NCI-H1105 (cell line): Measurements from ENCODE around the gene CXCR6.

ENCODE experiments used
- DNase-seq: peaks from one replicate; lab custom pipeline; 2025; lab: John Stamatoyannopoulos, UW

Gene CXCR6

DNA sequence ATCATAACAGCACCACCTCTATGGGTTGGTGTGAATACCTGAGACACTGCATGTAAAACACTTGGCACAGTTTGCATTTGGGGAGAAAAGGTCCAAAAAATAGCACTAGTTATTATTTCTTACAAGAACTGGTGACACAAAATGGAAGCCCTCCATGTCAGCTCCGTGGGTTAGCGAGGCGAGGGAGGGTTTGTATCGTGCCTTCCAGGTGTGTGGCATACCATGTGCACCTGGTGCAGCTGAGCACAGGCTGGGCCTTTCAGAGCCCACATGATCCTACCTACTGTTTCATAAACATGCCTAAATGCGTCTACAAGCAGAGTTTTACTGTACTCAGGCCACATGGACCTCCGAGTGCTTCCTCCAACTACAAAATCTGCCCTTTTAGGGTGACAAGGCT, 5.6 kb downstream of the CXCR6 start:
- DNase-seq, result no peak

DNA sequence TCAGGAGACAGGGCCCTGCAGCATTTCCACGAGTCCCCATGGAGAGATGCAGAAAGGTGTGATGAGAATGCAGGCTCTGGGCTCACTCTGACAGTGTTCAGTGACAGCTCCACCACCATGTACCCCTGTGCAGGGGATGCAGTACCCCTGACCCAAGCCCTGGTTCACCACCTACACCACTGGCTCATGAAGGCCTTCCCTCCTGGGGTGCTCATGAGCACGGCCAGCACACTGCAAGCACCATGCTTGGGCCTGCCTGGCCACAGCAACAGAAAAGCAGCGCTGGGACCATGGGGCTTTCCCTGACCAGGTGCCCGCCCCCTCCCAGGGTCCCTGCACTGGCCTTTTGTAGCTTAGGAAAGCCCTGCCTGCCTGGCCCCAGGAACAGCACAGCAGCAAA, 6.2 kb downstream of the CXCR6 start:
- DNase-seq, result no peak

DNA sequence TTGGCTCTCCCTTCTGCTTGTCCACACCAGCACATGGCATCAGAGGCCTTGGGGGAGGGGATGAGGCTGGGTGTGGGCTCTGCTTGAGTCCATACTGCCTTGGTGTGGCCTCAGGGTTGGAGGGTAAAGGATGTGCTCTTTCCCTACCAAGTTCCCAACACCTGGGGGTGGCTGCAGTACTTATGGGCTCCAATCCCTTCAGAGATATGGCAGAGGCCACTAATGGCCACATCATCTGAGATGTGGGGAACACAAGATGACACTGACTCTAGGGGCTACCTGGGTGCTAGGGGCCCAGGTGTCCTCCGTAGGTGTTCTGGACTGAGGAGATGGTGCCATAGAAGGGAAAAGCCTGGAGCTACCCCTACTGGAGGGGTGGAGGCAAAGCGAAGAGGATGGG, 6.9 kb downstream of the CXCR6 start:
- DNase-seq, result no peak

DNA sequence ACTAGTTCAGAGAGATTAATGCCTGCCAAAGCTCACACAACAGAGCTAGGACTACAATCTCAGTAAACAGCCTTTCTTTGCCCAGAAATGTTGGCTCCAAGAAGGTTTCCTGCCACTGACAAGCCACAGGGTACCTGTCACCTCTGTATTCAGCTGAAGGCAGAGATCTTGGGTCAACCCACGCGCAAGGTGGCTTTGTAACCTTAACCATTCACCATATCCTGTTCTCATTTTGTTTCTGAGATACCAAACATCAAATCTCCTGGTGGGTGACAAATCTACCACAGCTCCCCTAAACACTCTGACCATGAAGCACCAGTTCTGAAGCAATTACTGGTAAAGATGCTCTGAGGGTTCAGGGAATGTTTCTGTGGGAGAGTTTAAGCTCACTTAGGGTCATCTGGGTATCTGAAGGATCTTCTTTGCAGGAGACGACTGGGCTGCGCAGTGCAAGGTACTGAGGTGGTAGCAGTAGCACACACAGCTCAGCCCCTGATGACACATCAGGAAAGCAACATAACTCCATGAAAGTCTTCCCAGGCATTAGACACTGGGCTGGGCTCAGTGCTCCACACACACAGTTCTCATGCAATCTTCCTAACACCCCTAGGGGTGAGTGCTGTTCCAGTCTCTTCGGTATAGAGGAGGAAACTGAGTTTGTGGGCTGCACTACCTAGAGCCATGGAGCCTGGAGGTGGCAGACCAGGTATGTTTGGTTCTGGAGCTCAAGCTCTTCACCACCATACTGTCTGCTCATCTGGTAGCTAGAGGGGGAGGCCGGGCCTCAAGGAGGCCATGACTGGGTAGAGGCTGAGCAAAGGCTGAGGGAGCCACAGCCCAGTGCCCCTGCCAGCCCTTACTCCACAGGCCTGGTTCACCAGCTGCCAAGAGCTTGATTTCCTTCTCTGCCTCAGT, 7.7 kb downstream of the CXCR6 start:
- no peak for DNase-seq

DNA sequence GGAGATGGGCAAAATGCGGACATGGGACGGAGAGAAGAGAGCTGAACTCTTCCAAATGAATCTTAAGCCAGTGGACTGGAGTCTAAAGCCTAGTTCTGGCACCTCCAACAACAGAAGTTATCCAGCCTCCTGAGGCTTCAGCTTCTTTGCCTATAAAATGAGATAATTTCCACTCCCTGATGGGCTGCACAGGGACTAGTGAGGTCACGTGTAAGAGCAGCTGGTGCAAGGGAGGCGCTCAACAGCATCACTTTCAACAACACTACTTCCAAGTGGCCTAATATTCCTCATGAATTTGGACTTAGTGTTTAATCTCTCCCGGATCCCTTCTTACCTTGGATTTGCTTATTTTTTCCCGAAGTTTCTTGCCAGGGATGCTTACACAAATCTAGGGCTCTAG, 8.7 kb downstream of the CXCR6 start:
- no peak for DNase-seq

DNA sequence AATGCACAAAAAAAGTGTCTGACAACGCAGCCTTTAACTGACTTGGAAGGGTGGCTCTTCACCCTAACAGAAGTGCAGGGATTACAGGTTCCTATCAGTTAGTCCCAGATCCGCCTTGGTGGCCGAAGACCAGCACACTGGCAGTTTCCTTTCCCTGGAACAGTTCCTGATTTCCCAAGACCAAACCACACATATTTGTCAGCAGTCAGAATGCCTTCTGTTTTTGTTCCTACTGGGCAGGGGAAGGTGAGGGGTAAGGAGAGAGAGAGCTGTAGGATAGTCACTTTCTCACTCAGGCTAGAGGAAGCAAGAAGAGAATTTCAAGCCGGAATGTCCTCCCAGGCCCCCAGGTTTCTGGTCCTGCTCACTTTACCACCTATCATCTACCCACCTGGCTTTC, 9.2 kb downstream of the CXCR6 start:
- DNase-seq, result no peak

DNA sequence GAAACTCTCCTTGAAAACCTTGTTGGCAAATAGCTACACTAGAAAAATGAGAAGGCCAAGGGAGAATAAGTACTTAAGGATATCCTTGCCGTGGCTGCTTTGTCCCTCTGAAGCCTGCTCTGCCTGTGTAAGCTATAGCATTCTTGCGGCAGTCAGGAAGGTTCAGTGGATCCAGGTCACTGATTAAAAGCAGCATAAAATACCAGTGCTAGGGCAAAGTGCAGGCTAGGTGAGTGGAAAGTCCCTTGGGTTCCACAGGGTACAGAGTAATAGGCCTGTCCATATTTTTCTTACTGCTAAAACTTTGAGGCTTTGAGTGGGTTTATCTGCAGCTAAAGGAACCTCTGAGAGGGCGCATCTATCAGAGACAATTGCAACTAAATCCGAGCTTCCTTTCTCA, 10.3 kb downstream of the CXCR6 start:
- no peak for DNase-seq

DNA sequence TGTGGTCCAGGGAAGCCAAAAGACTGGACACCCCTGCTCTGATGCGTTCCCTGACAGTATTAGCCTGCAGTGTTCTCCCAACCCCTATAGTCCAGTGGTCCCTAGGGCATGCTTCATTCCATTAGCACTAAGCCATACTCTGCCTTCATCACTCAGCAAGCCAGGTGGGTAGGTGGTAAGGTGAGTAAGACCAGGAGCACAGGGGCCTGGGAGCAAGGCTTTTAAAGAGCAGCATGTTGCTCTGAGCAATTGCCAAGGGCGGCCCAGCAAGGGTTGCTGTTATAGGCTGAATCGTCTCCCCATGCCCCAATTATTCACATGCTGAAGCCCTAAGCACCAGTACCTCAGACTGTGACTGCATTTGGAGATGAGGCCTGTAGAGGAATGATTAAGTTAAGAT, 11.0 kb downstream of the CXCR6 start:
- no peak for DNase-seq

DNA sequence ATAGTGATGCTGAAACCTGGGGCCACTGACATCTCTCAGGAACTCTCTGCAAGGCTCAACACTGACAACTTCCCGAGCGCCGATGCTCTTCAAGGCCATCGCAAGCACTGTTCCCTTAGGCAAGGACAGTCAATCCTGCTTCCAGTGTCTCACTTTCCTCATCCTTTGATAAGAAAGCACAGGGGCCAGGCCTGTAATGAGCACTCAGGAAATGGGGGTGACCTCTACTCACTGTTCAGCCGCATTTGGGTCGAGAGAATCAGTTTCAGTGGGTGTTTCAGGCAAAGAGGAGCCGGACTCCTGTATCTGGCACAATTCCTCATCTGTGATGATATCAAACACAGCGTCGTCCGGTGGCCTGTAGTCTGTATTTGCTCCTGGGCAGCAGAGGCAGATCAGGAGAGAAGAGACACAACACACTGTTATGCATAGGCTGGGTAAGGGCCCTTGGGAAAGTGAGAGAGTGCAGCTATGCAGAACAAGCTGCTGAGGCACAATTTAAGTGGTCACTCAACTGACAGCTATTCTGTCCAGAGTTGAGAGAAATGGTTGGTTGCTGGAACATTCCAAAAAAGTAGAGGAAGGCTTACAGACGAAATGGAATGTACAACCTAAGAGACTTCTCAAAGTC, 11.9 kb downstream of the CXCR6 start:
- DNase-seq, result no peak

DNA sequence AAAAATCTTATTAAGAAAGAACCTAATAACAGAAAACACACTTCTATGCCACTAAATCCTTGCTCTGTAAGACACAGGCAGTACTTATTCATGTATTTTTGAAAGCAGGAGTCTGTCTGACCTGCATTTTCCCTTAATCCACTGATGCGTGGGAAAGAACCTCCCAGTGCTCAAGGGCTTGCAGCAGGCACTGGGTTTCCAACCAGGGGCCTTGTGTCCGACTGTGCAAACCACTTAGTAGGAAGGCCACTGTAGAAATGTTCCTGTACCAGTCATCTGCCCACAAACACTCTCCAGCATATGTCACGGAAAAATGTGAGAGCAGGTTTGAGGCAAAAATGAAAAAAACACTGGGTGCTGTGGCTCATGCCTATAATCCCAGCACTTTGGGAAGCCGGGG, 12.4 kb downstream of the CXCR6 start:
- no peak for DNase-seq

DNA sequence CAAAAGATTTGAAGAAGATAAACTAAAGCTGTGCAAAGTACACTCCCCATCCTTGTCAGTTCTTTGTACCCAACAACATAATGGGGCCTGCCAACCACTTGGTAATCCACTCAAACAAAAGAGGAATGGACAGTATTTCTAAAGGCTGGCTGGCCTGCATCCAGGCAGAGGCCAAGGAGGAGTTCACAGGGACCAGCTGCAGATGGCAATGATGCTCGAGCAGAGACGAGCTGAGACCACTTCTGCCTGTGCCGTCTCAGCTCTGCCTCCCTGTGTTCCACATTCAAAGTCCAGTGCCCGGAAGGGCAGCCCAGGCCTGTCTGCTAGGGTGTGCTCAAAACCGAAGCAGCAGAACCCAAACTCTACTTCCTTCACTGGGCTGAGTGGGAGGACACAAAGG, 14.3 kb downstream of the CXCR6 start:
- DNase-seq, result peak; percentile 16

DNA sequence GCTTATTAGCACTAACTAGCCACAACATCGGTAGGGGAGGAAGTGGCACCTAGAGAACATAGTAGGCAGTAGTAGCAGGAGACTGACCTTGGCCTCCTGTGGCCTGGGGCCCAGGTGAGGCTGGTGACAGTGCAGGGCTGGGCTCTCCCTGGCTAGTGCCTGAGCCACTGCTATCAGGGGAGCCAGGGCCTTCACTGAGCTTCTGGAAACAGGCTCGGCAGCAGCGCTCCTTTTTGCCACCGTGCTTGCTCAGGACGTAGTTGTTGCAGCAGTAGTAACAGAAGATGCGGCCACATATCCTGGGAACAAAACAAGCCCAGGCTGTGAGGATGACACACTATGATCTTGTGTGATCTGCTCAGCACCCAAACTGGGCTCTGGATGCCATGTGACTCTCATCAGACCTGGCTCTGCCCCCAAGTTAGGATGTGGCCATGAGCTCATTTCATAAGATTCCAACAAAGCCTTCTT, 15.1 kb downstream of the CXCR6 start:
- DNase-seq, result no peak

DNA sequence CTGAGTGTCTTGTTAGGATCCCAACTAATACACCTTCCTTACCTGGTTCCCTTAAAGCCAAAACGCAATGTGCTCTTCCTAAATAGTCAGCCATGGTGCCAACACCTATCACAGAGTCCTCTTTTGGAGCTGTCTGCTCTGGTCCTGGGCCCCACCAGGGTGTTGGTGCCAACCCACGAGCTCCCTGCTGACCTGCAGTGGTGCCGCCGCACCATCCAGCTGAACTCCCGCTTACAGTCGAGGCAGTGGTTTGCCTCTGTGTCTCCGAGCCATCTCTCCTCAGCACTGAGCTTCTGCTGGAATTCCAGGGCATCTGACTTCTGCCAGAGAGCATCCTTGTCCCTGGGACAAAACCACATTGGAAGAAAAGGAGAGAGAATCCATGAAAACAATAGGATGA, 15.9 kb downstream of the CXCR6 start:
- no peak for DNase-seq

DNA sequence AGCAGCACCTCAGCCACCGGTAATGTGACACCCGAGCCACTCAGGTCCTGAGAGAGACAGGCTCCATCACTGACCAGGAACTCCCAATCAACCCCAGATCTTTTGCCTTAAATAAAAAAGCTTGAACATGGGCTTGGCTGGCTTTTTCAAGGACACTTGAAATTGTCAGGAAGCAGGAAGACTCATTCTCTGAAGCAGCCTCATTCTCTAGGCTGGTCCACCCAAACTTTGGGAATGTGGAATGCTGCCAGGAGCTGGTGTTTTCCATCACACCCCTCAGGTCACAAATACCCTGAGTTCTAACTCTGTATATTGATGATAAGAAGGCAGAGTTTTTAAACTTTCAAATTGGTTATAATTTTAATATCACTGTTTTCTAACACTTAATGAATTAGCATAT, 17.0 kb downstream of the CXCR6 start:
- DNase-seq, result no peak

DNA sequence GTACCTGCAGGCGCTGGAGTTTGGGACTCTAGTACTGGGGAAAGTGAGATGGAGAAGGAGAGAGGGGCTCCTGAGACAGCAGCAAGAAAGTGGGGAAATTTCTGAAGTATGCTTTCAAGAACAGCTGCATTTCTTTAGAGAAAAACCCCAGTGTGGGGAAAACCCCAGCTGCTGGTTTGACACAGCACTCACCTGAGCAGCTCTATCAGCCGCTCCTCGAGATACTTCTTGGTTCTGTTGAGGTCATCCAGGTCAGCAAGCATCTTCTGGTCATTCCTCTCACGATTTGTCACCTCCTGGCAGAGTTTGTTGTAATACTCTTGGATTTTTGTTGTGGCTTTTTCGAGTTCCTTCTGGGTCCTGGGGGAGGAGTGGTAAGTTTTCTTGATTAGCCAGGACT, 18.8 kb downstream of the CXCR6 start:
- DNase-seq, result no peak

DNA sequence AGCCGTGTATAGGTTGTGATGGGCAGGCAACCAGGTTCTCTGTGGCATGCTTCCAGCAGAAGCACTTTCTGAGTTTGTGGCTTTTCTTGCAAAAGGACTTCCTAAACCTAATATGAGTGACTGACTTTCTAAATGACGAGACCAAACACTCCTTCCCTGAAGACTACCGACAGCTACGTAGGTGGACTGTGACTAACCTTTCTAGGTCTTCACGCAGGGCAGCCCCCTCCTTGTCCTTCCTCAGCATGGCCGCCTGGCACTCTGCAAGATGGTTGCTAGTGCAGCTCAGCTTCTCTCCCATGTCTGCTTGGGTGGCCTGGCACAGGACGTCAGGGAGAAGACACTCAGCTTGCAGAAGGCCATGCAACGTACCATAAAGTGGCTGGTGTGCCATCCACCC, 20.9 kb downstream of the CXCR6 start:
- DNase-seq, result no peak

DNA sequence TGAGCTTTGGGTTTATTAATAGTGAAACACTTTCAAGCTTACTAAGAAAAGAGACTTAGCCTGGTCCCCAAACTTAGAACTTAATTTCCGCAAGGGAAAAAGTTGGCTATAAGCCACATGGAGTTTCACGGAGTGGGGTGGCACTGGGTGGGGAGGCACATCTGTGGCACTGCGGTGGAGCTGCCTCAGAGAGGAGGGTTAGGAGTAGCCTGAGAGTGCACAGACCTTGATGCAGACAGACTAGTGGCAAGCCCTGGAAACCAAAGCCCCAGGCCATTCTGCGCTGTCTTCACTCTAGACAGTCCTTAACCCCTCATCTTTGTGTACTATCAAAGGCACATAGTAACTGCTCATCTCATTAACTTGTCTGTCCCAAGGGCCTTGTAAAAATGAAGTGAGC, 22.0 kb downstream of the CXCR6 start:
- DNase-seq, result no peak

DNA sequence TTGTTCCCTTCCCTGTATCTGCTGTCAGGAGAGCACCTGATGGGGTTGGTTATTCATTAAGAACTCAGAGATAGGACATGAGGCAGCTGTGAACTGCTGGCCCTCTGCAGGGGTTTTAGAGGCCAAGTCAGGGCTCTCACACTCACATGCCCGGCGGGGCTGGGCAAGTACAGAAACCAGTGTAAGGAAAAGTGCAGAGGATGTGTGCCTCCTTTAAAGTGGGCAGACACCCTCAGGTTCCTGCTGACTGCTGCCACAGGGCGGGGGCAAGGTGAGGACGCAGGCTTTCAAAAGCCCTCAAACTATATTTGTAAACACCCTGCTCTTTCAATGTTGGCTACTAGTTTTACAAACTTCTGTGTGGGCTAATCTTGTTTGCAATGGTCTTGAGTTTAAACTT, 22.4 kb downstream of the CXCR6 start:
- no peak for DNase-seq

DNA sequence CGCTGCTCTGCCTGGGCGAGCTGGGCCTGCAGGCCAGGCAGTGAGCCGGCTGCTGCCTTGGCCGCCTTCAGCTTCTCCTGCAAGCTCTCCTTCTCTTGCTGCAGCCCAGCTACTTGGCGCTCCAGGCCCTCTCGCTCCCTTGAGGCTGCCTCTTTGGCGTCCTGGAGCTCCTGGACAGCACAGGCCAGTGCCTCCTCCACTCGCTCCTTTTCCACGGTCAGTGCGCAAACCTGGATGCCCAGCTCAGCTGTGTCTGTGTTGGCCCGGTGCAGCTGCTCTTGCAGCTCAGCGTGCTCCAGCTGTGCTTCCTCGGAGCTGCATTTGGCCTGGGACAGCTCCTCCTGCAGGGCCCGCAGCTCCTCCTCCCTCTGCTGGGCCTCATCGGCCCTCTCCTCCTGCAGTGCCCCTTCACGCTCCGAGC, 23.1 kb downstream of the CXCR6 start:
- no peak for DNase-seq

DNA sequence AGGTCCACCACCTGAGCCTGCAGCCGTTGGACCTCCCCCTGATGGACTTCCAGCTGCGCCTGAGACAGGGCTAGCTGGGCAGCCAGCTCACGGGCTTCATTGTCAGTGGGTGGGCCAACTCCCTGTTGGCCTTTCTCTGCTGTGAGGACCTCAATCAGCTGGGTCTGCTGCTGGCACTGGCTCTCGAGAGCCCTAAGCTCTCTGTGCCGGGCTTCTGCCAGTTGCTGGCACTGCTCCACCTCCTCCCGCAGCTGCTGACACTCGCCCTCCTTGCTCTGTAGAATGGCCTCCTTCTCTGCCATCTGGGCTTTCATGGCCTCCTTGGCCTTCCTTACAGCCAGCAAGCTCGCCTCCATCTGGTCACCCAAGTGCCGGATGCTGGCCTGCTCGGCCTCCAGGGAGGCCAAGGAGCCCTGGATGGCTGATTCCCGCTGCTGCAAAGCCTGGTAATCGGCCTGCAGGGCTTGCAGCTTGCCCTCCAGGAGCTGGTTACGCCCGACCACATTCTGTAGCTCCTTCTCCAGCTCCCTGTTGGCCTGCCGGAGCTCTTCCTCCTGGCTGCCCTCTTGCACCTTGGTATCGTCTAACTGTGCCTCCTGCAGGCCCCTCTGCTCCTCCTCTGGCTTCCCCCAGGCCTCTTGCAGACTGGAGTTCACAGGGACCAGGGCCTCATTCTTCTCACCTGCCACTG, 23.8 kb downstream of the CXCR6 start:
- no peak for DNase-seq

DNA sequence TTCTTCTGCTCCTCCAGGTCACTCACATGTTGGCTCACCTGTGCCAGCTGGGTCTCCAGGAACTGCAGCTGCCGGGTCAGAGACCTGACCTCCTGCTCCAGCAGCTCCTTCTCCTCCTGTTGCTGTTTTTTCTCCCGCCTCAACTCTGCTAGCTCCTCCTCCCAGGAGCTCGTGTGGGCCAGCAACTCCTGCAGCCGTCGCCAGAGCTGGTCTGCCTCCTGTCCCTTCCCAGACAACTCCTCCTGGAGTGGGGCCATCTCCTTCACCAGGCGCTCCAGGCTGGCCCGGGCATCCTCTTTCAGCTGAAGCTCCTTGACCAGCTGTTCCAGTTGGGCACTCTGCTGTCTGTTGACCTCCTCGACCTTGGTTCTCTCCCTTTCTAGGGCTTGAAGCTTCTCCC, 24.5 kb downstream of the CXCR6 start:
- no peak for DNase-seq

DNA sequence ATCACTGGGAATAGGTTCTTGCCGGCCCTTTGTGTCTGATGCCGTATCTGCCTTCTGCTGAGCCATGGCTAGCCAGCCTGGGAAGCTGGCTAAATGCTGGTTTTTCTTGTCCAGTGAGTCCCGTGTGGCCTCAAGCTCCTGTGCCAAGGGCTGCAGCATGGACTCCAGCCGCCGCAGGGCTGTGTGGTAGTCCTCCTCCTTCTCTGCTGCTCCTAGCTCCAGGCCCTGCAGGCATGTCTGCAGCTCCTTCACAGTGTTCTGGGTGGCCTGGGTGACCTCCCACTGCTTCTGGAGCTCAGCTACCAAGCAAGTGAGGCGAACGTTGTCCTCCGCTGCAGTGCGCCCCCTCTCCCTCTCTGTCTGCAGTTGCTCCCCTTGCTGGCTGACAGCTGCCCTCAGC, 24.9 kb downstream of the CXCR6 start:
- DNase-seq, result no peak

DNA sequence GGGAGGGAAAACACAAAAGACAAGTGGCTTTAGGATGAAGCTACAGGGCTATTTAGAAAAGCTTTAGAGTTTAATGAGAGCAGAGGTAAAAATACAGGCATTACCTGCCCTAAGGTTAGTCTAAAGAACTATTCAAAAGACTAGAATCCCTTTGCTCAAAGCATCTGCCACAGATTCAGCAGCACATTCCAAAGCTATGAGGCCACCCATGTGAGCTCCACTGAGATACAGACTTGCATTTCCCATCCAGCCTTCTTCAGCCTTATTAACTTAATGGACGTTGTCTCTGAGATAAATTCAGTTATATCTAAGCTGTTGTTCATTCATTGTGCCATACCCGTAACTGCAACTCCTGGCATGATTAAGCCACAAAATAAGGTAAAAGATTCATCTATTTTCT, 25.4 kb downstream of the CXCR6 start:
- DNase-seq, result no peak
